Measurements from ENCODE around the gene SIGLEC8.
"Not testable (repeated sequence)": the region's sequence is repeated elsewhere in the genome, so short reads cannot be mapped to it uniquely, and the experiment has no call there.

SIGLEC8 gene

GRCh38 chr19:51456541-51457290 is 1.5 kb downstream of the SIGLEC8 start:
- H3K27ac ChIP-seq, result no peak overlapping the region

GRCh38 chr19:51450730-51451307 is 7.4 kb downstream of the SIGLEC8 start:
- no peak overlapping the region for H3K27ac ChIP-seq

More at GRCh38 chr19:51456541-51457290, 1.5 kb downstream of the SIGLEC8 start:
- no peak for TF ChIP-seq CTCF (conservative IDR thresholded peaks at IDR 0.05)
- TF ChIP-seq ZFX (IDR thresholded peaks at IDR 0.05), result no peak

GRCh38 chr19:51448411-51449016 is 9.7 kb downstream of the SIGLEC8 start:
- no peak for TF ChIP-seq CTCF (conservative IDR thresholded peaks at IDR 0.05)
- no peak for TF ChIP-seq ZFX (IDR thresholded peaks at IDR 0.05)
- no peak overlapping the region for H3K27ac ChIP-seq

More at GRCh38 chr19:51450730-51451307, 7.4 kb downstream of the SIGLEC8 start:
- no peak for TF ChIP-seq CTCF (conservative IDR thresholded peaks at IDR 0.05)
- TF ChIP-seq ZFX (IDR thresholded peaks at IDR 0.05), result no peak

GRCh38 chr19:51448011-51448410 is 10.2 kb downstream of the SIGLEC8 start:
- TF ChIP-seq ZFX (IDR thresholded peaks at IDR 0.05), result no peak
- TF ChIP-seq CTCF (conservative IDR thresholded peaks at IDR 0.05), result no peak
- H3K27ac ChIP-seq, result no peak overlapping the region

- not testable (repeated sequence) for H3K27ac ChIP-seq
Measured at GRCh38 chr19:51447510-51447909, 10.7 kb downstream of the SIGLEC8 start.

GRCh38 chr19:51441410-51442390 is 16.6 kb downstream of the SIGLEC8 start:
- H3K27ac ChIP-seq, result no peak overlapping the region
- TF ChIP-seq CTCF (conservative IDR thresholded peaks at IDR 0.05) (no peak), ZFX (IDR thresholded peaks at IDR 0.05) (no peak)

- TF ChIP-seq ZFX (IDR thresholded peaks at IDR 0.05) (no peak), CTCF (conservative IDR thresholded peaks at IDR 0.05) (no peak)
- H3K27ac ChIP-seq, result no peak overlapping the region
Measured at GRCh38 chr19:51440846-51441409, 17.3 kb downstream of the SIGLEC8 start.

All from C4-2B (cell line).